GM23248 (cell line): ENCODE data around the gene DOC2A.

Experiments used
- EZH2 ChIP-seq: fragments of 200-600 bp; sonication (generic); IDR thresholded peaks from 2 replicates; pipeline ENCODE4 v1.6.1; 2018; ENCODE audit warnings: antibody characterized with exemption, mild to moderate bottlenecking; ENCODE audit not compliant: insufficient read depth, poor library complexity, severe bottlenecking
- EZH2phosphoT487 ChIP-seq: fragments of 200-600 bp; sonication (generic); IDR thresholded peaks from 2 replicates; pipeline ENCODE4 v1.6.1; 2018; ENCODE audit warnings: antibody characterized with exemption, moderate library complexity, mild to moderate bottlenecking, low read depth; ENCODE audit not compliant: insufficient read depth

GRCh38 chr16:29986931-29987330 is 23.9 kb downstream of the DOC2A start:
- no peak for TF ChIP-seq EZH2
- TF ChIP-seq EZH2phosphoT487, result no peak
